Activated T-cell treated with anti-CD3 and anti-CD28 coated beads, Interleukin-2, amount 50 U/mL, for 4 hours (primary cell): ENCODE measurements around the gene RALB. TPM values are rescaled to one million over a fixed set of nuclear protein-coding genes. Genes with fewer than 3 reads are reported as not detected.
A peak's percentile ranks its signal among the peaks of the same experiment; 100 is the strongest.

Source experiments
- ATAC-seq, 2 donors: fragments of 200-7000 bp; cut with Tn5 transposase; one replicate each; pipeline ENCODE4 v1.10.0; 2021
- DNase-seq: peaks from one replicate; pipeline ENCODE4 v3.0.0-alpha.2; 2020
- H3K27me3 Mint-ChIP-seq: one replicate; pipeline ENCODE4 v1.8.0; 2021; ENCODE audit warnings: low read depth, mixed read lengths
- H3K36me3 Mint-ChIP-seq: one replicate; pipeline ENCODE4 v1.8.0; 2022; ENCODE audit warnings: mixed read lengths; ENCODE audit not compliant: insufficient read depth
- H3K4me1 Mint-ChIP-seq: one replicate; pipeline ENCODE4 v1.8.0; 2021; ENCODE audit warnings: low read depth, mixed read lengths
- H3K4me3 Mint-ChIP-seq: one replicate; pipeline ENCODE4 v1.8.0; 2021; ENCODE audit warnings: mild to moderate bottlenecking, moderate library complexity, mixed read lengths
- H3K9me3 Mint-ChIP-seq: one replicate; pipeline ENCODE4 v1.8.0; 2021; ENCODE audit warnings: mixed read lengths
- total RNA-seq, 3 donors: library from RNA; stranded (reverse); gene quantifications; one replicate each; pipeline ENCODE4 v1.2.1, GENCODE V29; 2021

RALB gene
- total RNA-seq, 3 donors from 2014 or later, result 9.2 to 17.5 (median 13.0) TPM

DNA sequence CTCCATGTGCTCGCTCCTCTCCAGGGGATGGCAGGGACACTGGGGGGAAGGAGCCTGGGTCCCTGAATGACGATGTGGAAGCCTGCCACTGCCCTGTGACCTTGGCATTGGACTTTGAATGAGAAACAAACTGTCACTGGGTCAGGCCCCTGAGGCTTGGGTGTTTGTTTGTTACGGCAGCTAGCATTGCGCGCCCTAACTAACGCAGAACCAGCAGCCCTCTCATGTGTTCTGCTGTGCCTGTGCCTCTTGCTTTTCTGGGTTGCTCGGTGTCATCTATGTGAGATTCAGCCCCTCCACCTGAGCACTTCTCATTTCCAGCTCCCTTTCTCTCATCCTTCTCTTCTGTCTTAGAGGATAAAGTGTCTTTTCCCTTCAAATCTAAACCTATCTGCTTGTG is 69.7 kb downstream of the RALB start:
- Mint-ChIP-seq H3K27me3 (peaks cover 5% of the 10 kb centered on the region), H3K4me3 (no peak overlapping the region), H3K36me3 (no peaks in the 10 kb centered on the region), H3K4me1 (peaks cover 2% of the 10 kb centered on the region), H3K9me3 (no peaks in the 10 kb centered on the region)
- ATAC-seq (no peak), DNase-seq (no peak)

DNA sequence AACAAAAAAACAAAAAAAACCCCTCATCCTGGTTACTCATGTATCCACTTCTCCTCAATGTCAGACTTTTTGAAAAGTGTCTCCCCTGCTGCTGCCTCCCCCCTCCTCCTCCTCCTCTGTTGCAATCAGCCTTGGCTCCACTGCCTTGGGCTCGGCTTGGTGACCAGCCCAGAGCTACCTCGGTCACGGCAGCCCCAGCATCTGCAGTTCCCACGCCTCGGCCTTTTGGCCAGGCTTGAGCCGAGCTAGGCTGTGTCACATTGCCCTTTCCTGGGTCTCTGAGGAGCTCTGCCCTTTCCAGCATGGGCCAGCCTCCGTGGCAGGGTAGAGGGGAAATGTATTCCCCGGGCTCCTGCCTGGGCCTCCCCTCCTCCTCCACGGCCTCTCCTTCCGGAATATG is 70.6 kb downstream of the RALB start:
- Mint-ChIP-seq H3K9me3 (no peaks in the 10 kb centered on the region), H3K4me1 (peaks cover 2% of the 10 kb centered on the region)

DNA sequence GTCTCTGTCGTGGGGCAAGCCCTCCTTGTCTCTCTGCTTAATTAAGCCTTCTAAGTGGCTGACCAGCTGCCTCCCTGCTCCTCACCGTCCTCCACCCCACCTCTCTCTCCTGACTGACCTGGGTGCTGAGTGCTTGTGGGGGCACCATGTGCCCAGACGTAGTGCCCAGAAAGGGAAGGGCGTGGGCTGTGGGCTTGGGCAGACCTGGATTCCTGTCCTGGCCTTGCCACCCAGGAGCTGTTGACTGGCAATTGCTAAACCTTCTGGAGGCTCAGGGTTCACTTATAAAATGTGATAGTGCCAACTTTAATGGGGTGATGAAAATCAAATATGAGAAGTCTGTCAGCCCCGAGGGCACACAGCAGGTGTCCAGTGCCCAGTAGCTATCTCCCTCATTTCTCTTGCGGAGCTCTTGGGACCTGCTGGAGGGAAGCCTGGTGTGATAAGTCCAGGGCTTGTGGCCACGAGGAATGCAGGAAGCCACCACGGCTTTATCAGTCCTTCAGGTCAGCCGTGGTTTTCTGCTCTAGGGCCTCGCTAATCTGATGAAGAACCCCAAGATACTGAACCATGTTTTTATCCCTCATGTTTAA is 71.3 kb downstream of the RALB start:
- Mint-ChIP-seq H3K9me3 (no peaks in the 10 kb centered on the region), H3K36me3 (no peaks in the 10 kb centered on the region), H3K4me1 (peaks cover 2% of the 10 kb centered on the region), H3K4me3 (no peak overlapping the region), H3K27me3 (peaks cover 5% of the 10 kb centered on the region)
- no peak for DNase-seq
- no peak for ATAC-seq

More for the DNA sequence above, 70.6 kb downstream of the RALB start:
- DNase-seq, result no peak
- Mint-ChIP-seq H3K36me3 (no peaks in the 10 kb centered on the region), H3K4me3 (no peak overlapping the region), H3K27me3 (peaks cover 5% of the 10 kb centered on the region)
- no peak for ATAC-seq

GRCh38 chr2:120324933-120325332 is 72.3 kb downstream of the RALB start:
- Mint-ChIP-seq H3K9me3 (no peaks in the 10 kb centered on the region), H3K36me3 (no peaks in the 10 kb centered on the region), H3K4me3 (no peak overlapping the region), H3K4me1 (peaks cover 2% of the 10 kb centered on the region), H3K27me3 (peaks cover 5% of the 10 kb centered on the region)
- no peak for DNase-seq
- ATAC-seq, result no peak

DNA sequence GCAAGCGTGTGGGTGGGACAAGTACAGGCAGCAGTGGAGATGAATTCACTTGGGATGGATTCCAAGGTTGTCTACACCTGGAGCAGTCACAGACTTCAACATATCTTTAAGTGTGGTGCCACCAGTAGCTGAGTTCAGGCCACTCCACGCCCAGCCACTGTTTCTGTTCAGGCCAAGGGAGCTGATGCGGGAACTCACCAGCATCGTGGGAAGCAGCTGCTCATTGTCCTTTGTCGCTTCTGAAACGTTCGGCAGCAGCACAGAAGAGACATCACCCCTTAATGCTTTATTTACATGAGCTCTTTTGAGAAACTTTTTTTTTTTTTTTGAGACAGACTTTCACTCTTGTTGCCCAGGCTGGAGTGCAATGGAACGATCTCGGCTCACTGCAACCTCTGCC is 73.4 kb downstream of the RALB start:
- Mint-ChIP-seq H3K4me3 (no peak overlapping the region), H3K27me3 (peaks cover 12% of the 10 kb centered on the region), H3K9me3 (no peaks in the 10 kb centered on the region), H3K4me1 (peaks cover 2% of the 10 kb centered on the region), H3K36me3 (no peaks in the 10 kb centered on the region)
- no peak for DNase-seq
- no peak for ATAC-seq

DNA sequence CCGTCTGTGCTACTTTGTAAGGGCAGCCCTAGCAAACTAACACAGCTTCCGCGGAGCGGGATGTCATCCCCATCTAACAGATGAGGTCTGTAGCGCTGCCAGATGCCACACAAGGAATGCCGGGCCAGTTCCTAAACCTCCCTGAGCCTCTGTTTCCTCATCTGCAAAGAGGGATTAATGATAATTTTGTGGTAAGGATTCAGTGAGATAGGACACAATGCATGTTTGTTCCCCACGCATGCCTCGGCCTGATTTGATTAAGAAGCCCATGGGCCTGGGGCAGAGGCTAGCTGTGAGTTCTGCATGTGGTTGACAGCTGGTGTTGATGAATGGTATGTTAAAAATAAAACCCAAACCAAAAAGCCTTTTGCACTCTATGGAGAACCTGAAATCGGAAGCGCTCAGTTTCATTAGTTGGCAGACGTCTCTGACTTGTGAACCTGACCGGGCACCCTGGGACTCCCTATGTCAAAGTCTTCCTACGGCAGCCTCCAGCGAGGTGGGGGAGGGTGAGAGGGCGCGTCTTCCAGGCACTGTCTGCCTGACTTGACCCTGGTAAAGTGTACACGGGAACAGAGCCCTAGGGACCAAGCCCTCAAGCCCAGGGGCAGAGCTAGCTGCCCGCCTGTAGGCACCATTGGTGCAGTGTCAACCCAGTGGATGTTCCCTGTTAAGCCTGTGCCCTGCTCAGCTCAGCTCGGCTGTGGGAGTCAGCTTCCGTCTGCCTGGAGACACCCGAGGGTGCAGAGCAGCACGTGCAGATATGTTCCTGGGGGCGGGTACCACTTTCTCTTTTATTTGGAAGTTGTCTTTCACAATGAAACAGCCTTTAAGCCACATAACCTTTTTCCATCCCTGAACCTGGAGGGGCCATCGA is 78.5 kb downstream of the RALB start:
- Mint-ChIP-seq H3K9me3 (no peaks in the 10 kb centered on the region), H3K4me1 (no peaks in the 10 kb centered on the region), H3K36me3 (no peaks in the 10 kb centered on the region), H3K4me3 (no peak overlapping the region), H3K27me3 (peaks cover 23% of the 10 kb centered on the region)
- no peak for ATAC-seq
- DNase-seq, result no peak

DNA sequence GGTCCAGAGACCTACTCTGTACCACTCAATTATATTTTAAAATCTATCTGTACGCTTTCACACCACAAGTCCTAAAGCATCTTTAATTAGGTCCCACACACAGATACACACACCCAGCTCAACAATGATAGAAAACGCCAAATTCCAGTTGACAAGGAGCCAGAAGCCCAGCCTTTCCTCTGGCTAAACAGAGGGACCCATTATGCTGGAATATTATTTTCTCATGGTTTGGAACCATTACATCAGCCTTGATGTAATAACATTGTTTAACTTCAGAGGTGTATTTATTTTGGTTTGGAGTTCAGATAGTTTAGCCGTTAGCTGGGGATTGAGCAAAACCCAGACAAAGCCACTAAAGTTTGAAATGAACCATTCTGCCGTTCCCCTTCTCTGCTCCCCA is 79.3 kb downstream of the RALB start:
- H3K36me3 Mint-ChIP-seq, result no peaks in the 10 kb centered on the region
- no peaks in the 10 kb centered on the region for H3K9me3 Mint-ChIP-seq
- H3K27me3 Mint-ChIP-seq, result peaks cover 25% of the 10 kb centered on the region
- no peak overlapping the region for H3K4me3 Mint-ChIP-seq
- H3K4me1 Mint-ChIP-seq, result no peaks in the 10 kb centered on the region
- ATAC-seq (no peak), DNase-seq (no peak)

DNA sequence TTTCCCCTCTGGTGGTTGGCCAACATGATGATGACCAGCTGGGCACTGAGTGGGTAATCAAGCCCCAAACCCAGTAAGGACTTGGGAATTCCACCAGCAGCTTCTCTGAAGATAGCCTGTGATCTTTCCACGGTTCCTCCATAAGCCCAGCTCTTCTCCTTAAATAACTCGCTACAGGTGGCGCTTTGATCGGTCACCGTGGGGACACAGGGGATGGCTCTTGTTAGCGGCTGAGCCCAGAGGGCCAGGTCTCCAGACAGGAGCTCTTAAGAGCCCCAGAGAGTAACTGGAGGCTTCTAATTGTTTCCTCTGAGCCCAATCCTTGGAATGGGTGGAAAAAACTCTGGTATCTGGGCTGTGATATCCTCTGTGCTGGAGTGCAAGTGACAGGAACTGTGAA is 79.7 kb downstream of the RALB start:
- no peak overlapping the region for H3K4me3 Mint-ChIP-seq
- peaks cover 28% of the 10 kb centered on the region for H3K27me3 Mint-ChIP-seq
- no peak for DNase-seq

DNA sequence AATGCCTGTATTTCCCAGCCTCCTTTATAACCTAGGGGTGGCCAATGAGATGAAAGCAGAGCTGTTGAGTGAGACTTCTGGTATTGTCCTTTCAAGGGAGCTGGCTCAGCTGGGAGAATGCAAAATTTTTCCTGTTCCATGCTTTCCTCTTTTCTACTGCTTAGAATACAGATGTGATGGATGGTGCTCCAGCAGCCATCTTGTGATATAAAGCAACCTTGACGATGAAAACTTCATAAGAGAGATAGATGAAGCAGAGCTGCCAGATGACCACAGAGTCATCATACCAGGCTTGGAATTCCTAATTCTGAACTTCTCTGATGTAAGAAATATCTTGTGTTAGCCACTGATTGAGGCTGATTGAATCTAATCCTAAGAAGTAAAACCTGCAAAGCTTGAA is 81.4 kb downstream of the RALB start:
- no peaks in the 10 kb centered on the region for H3K9me3 Mint-ChIP-seq
- H3K4me1 Mint-ChIP-seq, result no peaks in the 10 kb centered on the region
- peaks cover 41% of the 10 kb centered on the region for H3K27me3 Mint-ChIP-seq
- no peak for DNase-seq
- H3K36me3 Mint-ChIP-seq, result no peaks in the 10 kb centered on the region
- H3K4me3 Mint-ChIP-seq, result no peak overlapping the region
- ATAC-seq, result no peak

More for the DNA sequence above, 79.7 kb downstream of the RALB start:
- no peaks in the 10 kb centered on the region for H3K9me3 Mint-ChIP-seq
- no peak for ATAC-seq
- H3K36me3 Mint-ChIP-seq, result no peaks in the 10 kb centered on the region
- no peaks in the 10 kb centered on the region for H3K4me1 Mint-ChIP-seq

DNA sequence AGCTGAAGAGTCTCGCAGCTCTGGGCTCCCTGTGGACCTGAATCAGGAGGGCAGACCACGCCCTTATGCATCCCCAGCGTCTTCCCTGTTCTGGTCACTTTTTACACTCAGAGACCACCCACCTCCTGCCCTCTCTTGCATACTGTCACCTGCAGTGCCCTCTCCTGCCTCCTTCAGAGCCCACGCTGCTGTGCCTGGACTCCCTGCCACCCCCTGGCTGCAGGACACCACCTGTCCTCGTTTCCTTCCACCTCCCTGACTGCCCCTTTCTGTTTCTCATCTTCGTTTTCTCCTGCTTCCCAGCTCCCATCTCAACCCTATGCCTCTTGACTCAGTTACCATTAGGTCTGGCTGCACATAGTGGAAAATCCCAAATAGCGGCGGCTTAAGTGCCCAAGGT is 84.1 kb downstream of the RALB start:
- H3K9me3 Mint-ChIP-seq, result no peaks in the 10 kb centered on the region
- no peak overlapping the region for H3K4me3 Mint-ChIP-seq
- no peaks in the 10 kb centered on the region for H3K4me1 Mint-ChIP-seq
- H3K36me3 Mint-ChIP-seq, result no peaks in the 10 kb centered on the region
- DNase-seq (no peak), ATAC-seq (no peak)
- H3K27me3 Mint-ChIP-seq, result peaks cover 52% of the 10 kb centered on the region

GRCh38 chr2:120338015-120338414 is 85.4 kb downstream of the RALB start:
- H3K4me1 Mint-ChIP-seq, result peaks cover 3% of the 10 kb centered on the region
- no peak for ATAC-seq
- no peaks in the 10 kb centered on the region for H3K9me3 Mint-ChIP-seq
- H3K4me3 Mint-ChIP-seq, result no peak overlapping the region
- H3K27me3 Mint-ChIP-seq, result peaks cover 61% of the 10 kb centered on the region
- no peaks in the 10 kb centered on the region for H3K36me3 Mint-ChIP-seq
- no peak for DNase-seq

DNA sequence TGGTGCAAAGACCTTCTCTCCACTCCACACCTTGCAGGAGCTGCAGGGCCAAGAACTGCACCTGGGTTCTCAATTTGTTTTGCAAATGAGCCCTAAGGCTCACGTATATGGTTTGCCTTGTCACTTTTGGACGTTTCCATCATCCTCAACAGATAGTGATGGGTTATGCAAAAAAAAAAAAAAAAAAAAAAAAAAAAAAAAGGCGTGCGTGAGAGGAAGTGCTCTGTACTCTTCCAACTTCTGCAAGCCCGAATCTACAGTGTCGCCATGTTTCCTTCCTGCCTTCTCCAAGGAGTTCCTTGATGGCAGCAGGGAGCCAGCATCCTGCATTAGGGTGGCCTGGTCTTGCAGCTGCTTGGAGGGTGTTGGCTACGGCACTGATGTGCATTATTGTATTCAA is 89.3 kb downstream of the RALB start:
- peaks cover 14% of the 10 kb centered on the region for H3K4me1 Mint-ChIP-seq
- H3K27me3 Mint-ChIP-seq, result peaks cover 56% of the 10 kb centered on the region
- DNase-seq (no peak), ATAC-seq (no peak)
- no peaks in the 10 kb centered on the region for H3K36me3 Mint-ChIP-seq
- no peak overlapping the region for H3K4me3 Mint-ChIP-seq
- no peaks in the 10 kb centered on the region for H3K9me3 Mint-ChIP-seq

DNA sequence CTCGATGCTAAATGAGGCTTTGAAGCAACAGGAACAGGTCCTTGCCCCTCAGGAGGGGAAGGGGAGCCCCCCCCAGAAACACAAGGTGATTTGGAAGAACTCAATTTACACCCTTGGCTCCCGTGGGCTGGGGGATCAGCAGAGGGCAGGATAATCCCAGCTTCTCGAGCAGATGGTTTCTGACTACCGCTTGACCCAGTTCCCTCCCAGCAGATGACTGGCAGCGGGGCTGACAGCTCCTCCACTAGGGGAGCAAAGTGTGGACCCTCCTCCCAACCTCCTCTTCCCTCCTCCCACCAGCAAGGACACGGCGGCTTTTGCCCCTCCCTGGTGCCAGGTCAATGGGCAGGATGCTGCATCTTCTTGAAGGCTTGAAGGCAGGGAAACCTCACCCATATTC is 89.8 kb downstream of the RALB start:
- no peak for ATAC-seq
- H3K9me3 Mint-ChIP-seq, result no peaks in the 10 kb centered on the region
- no peak for DNase-seq
- H3K27me3 Mint-ChIP-seq, result peaks cover 57% of the 10 kb centered on the region
- peaks cover 18% of the 10 kb centered on the region for H3K4me1 Mint-ChIP-seq
- no peak overlapping the region for H3K4me3 Mint-ChIP-seq
- no peaks in the 10 kb centered on the region for H3K36me3 Mint-ChIP-seq

DNA sequence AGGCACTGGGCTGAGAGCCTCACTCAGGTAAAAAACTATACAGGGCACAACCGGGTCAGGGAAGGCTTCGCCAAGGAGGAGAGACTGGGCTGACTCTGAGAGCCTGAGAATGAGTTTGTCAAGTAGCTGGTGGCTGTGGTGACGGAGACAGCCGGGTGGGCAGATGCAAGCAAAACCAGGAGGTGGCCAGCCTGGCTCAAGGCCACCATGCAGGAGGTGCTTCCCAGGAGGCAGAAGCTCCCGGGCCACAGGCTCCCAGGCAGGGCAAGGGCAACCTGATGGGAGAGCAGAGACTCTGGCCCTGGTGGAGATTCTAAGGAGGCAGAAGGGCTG is 90.4 kb downstream of the RALB start:
- H3K4me3 Mint-ChIP-seq, result peak overlapping the region; percentile 49
- H3K4me1 Mint-ChIP-seq, result peaks cover 22% of the 10 kb centered on the region
- DNase-seq, result no peak
- no peaks in the 10 kb centered on the region for H3K9me3 Mint-ChIP-seq
- no peaks in the 10 kb centered on the region for H3K36me3 Mint-ChIP-seq
- peaks cover 60% of the 10 kb centered on the region for H3K27me3 Mint-ChIP-seq
- no peak for ATAC-seq

DNA sequence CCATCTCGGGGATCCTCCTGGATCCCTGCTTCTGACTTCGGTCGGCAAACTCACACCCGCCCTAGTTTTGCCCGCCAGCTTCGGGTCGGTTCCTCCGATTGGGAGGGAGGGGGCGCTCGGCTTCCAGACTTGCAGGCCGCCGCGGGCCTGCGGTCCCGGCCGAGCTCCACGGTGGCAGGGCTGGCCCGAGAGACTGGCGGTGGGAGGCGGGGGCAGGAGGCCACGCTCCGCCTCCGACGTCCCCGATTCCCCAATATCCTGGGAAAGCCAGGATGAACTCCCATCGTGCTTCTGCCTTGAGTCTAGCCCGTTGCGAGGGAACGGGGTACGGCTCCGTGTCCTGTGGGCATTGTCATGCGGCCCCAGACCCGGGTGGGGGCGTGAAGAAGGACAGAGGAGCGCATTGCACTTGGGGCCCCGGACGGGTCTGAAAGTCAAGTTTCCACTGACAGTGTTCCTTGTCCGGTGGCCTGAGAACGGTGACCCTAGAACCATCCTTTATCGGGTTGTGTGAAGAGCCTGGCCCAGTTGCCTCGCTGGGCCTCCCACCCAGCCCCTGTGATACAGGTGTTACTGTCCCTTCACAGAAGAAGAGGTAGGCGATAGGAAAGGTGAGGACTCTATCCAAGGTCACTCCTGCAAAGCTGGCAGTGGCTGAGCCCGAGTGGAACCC is 90.9 kb downstream of the RALB start:
- Mint-ChIP-seq H3K9me3 (no peaks in the 10 kb centered on the region), H3K36me3 (no peaks in the 10 kb centered on the region), H3K4me1 (peaks cover 22% of the 10 kb centered on the region), H3K27me3 (peaks cover 59% of the 10 kb centered on the region), H3K4me3 (peak overlapping the region; percentile 45)
- peak; percentile 49 to 51 for ATAC-seq
- DNase-seq, result peak; percentile 41
